Adrenal gland (tissue), 5 donors: ENCODE results near the gene NAGPA.

Experiments
- CTCF ChIP-seq, 6 experiments: fragments of 450-650 bp in 4 of 6; fragments of 200-600 bp in 2 of 6; sonication (generic) in 1 of 6; IDR thresholded peaks; 1 replicate in 5 of 6; 2 replicates in 1 of 6; pipeline versions ENCODE4 v1.5.1 to v1.8.0; 2016 to 2021; ENCODE audit warnings: antibody characterized with exemption in 6 of 6, mild to moderate bottlenecking in 2 of 6, moderate library complexity in 1 of 6
- POLR2A ChIP-seq, 2 donors: fragments of 450-650 bp; IDR thresholded peaks; one replicate each; pipeline ENCODE4 v1.6.1; 2017; ENCODE audit warnings: antibody characterized with exemption in 2 of 2, mild to moderate bottlenecking in 2 of 2, moderate library complexity in 1 of 2
- donor health status: DM: no; HTN: no; CAD: no.

GRCh38 chr16:5012887-5013286 is 20.8 kb downstream of the NAGPA start:
- TF ChIP-seq CTCF (IDR thresholded peaks at IDR 0.05) (no peak), POLR2A (IDR thresholded peaks at IDR 0.05) (no peak)
